ENCODE results near the gene ANO4. TPM values are rescaled to one million over a fixed set of nuclear protein-coding genes. Genes with fewer than 3 reads are reported as not detected.

ANO4 gene
- total and polyA plus RNA-seq, 7 donors, result 0.03 to 0.11 (median 0.03) TPM; not detected in 4

DNA sequence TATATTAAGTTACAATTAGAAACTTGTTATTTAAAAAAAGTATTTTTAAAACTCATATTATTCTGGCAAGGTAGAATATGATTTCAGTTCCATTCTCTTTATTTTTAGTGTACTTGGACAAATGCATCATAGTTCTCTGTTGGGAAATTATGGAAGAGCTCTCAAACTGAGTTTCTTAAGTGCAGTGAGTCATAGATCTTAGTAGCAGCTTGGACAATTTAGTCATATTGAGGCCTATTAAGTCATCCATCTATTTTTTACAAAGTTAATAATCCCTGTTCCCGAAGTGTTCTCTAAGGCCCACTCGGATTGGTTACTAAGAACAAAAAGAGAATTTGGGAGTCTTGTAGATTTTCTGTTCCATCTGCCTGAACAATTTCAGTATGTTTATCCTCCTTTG is 113.9 kb downstream of the ANO4 start:
- Histone ChIP-seq H3K9me3 (no peaks in the 10 kb centered on the region), H3K4me3 (no peak overlapping the region), H3K27me3 (ENCODE audit: insufficient read depth in 3 of 3, low read length in 2 of 3) (no peaks in the 10 kb centered on the region), H3K4me1 (no peaks in the 10 kb centered on the region), H3K36me3 (ENCODE audit: insufficient read depth in 1 of 2, low read depth in 1 of 2) (no peaks in the 10 kb centered on the region), H3K27ac (no peak overlapping the region)
- intact Hi-C loops (cut with DNase I), result no loop called here
- TF ChIP-seq, protein P1, sequence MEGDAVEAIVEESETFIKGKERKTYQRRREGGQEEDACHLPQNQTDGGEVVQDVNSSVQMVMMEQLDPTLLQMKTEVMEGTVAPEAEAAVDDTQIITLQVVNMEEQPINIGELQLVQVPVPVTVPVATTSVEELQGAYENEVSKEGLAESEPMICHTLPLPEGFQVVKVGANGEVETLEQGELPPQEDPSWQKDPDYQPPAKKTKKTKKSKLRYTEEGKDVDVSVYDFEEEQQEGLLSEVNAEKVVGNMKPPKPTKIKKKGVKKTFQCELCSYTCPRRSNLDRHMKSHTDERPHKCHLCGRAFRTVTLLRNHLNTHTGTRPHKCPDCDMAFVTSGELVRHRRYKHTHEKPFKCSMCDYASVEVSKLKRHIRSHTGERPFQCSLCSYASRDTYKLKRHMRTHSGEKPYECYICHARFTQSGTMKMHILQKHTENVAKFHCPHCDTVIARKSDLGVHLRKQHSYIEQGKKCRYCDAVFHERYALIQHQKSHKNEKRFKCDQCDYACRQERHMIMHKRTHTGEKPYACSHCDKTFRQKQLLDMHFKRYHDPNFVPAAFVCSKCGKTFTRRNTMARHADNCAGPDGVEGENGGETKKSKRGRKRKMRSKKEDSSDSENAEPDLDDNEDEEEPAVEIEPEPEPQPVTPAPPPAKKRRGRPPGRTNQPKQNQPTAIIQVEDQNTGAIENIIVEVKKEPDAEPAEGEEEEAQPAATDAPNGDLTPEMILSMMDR (IDR thresholded peaks at IDR 0.05), result no peak
- DNase-seq (no peak), ATAC-seq (no peak)
- 70 to 78% (median 73%) methylated on average over 2 of the region's 2 CpGs for WGBS, 3 donors

DNA sequence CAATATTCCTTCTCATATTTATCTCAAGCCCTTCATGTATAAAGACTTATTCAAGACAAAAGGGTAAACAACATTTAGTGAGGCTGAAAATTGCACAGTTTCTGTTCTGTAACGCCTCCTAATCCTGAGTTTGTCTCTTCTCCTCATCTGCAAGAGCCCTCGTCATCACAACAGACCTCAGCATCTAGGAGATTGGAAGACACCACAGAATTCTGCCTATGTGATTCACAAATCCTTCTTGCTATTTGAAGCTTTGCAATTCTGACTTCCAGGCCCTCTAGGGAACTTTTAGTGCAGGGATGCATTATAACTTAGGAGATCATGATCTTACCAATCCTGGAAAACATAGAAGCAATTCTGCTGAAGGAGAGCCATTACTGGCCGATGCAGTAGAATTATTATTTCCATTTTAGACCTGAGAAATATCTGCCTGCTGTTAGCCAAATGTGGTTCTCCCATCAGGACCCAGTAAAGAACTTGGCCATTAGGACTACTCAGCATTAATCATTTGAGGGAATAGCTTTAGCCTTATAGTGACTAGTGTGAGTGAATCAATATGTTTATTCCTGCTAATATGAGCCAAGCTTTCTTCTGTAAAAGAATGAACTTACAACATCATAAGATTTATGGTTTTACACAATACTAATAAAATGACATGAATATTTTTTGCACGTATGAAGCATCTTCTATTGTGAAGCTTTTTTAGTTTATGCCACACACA is 119.5 kb downstream of the ANO4 start:
- no peaks in the 10 kb centered on the region for H3K36me3 ChIP-seq (ENCODE audit: insufficient read depth in 1 of 2, low read depth in 1 of 2)
- no peaks in the 10 kb centered on the region for H3K9me3 ChIP-seq
- no peak overlapping the region for H3K4me3 ChIP-seq
- intact Hi-C loops (cut with DNase I), result no loop called here
- H3K27me3 ChIP-seq (ENCODE audit: insufficient read depth in 3 of 3, low read length in 2 of 3), result no peaks in the 10 kb centered on the region
- no peak for ATAC-seq
- 64 to 72% (median 71%) methylated on average over 4 of the region's 4 CpGs for WGBS, 3 donors
- DNase-seq, result no peak
- TF ChIP-seq, protein P1 (IDR thresholded peaks at IDR 0.05), result no peak
- H3K4me1 ChIP-seq, result no peaks in the 10 kb centered on the region
- H3K27ac ChIP-seq, result no peak overlapping the region

DNA sequence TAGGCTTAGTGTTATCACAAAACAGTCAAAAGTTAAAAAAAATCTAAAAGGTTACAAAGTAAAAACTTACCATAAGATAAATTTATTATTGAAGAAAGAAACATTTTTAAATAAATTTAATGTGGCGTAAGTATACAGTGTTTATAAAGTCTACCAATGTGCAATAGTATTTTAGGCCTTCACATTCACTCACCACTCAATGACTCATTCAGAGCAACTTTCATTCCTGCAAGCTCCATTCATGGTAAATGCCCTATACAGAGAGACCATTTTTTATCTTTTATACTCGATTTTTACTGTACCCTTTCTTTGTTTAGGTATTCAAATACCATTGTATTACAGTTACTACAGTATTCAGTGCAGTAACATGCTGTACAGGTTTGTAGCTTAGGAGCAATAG is 124.5 kb downstream of the ANO4 start:
- DNase-seq, result no peak
- Histone ChIP-seq H3K4me3 (no peak overlapping the region), H3K36me3 (ENCODE audit: insufficient read depth in 1 of 2, low read depth in 1 of 2) (no peaks in the 10 kb centered on the region), H3K27me3 (ENCODE audit: insufficient read depth in 3 of 3, low read length in 2 of 3) (no peaks in the 10 kb centered on the region), H3K27ac (no peak overlapping the region), H3K9me3 (no peaks in the 10 kb centered on the region), H3K4me1 (no peaks in the 10 kb centered on the region)
- 58 to 71% (median 70%) methylated on average over 2 of the region's 2 CpGs for WGBS, 3 donors
- ATAC-seq, result no peak
- TF ChIP-seq, protein P1 (IDR thresholded peaks at IDR 0.05), result no peak
- intact Hi-C loops (cut with DNase I), result no loop called here

DNA sequence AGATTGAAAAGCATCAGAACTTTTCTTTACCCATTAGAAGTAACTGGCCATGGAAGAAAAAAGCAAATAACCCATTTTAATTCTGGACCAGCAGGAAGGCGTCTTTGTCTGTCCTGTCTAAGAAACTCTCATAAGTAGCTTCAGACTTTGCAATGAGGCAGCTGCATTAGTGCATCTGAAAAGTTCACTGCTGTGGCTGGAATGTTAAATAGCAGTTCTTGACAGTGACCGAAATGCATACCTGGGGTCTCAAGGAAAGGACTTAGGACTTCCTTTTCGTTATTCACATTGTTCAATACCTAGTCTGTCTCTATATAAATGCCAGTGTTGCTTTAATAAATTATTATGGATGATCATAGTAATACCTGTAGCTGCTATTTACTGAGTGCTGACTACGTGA is 125.9 kb downstream of the ANO4 start:
- ATAC-seq (no peak), DNase-seq (no peak)
- TF ChIP-seq, protein P1 (IDR thresholded peaks at IDR 0.05), result no peak
- Histone ChIP-seq H3K9me3 (no peaks in the 10 kb centered on the region), H3K4me1 (no peaks in the 10 kb centered on the region), H3K36me3 (ENCODE audit: insufficient read depth in 1 of 2, low read depth in 1 of 2) (no peaks in the 10 kb centered on the region), H3K27me3 (ENCODE audit: insufficient read depth in 3 of 3, low read length in 2 of 3) (no peaks in the 10 kb centered on the region), H3K27ac (no peak overlapping the region), H3K4me3 (no peak overlapping the region)
- 60 to 62% (median 60%) methylated on average over 4 of the region's 4 CpGs for WGBS, 3 donors
- intact Hi-C loops (cut with DNase I), result no loop called here
